Keratinocyte (primary cell): ENCODE results near the gene RHEB. TPM values are rescaled to one million over a fixed set of nuclear protein-coding genes. Genes with fewer than 3 reads are reported as not detected.

Experiments
- DNase-seq: peaks from one replicate; pipeline ENCODE4 v3.0.0-alpha.2; 2011; ENCODE audit warnings: low read depth, missing footprints, low spot score
- FAIRE-seq: peaks from 2 replicates; lab custom pipeline; 2011; peaks lifted over from hg19 to GRCh38; lab: Jason Lieb, UNC
- H2AFZ ChIP-seq: 2 replicates; pipeline ENCODE4 v1.6.0; 2012; ENCODE audit warnings: low read length, control low read depth, inconsistent platforms; ENCODE audit not compliant: control insufficient read depth
- H3K27ac ChIP-seq: 2 replicates; pipeline ENCODE4 v1.5.1; 2011; ENCODE audit warnings: low read length; ENCODE audit not compliant: control insufficient read depth, insufficient read depth
- H3K27me3 ChIP-seq: 3 replicates; pipeline ENCODE4 v1.6.0; 2011; ENCODE audit warnings: low read length; ENCODE audit not compliant: control insufficient read depth, insufficient read depth; ENCODE audit errors: extremely low read depth
- H3K36me3 ChIP-seq, 2 experiments: 2 replicates in 1 of 2; 3 replicates in 1 of 2; pipeline ENCODE4 v1.5.1; 2011; ENCODE audit warnings: low read length in 2 of 2, mild to moderate bottlenecking in 1 of 2; ENCODE audit not compliant: control insufficient read depth in 2 of 2, insufficient read depth in 2 of 2; ENCODE audit errors: extremely low read depth in 1 of 2
- H3K4me1 ChIP-seq: 3 replicates; pipeline ENCODE4 v1.5.1; 2011; ENCODE audit warnings: low read length; ENCODE audit not compliant: control insufficient read depth, insufficient read depth; ENCODE audit errors: extremely low read depth
- H3K4me2 ChIP-seq: 3 replicates; pipeline ENCODE4 v1.6.0; 2011; ENCODE audit warnings: low read depth, low read length; ENCODE audit not compliant: control insufficient read depth, insufficient read depth; ENCODE audit errors: extremely low read depth
- H3K4me3 ChIP-seq, 3 experiments: fragments of 200-600 bp in 1 of 3; sonication (generic) in 1 of 3; 2 replicates in 2 of 3; 3 replicates in 1 of 3; pipeline ENCODE4 v1.5.1; 2011 to 2016; ENCODE audit warnings: low read length in 3 of 3, mild to moderate bottlenecking in 3 of 3, control low read depth in 2 of 3, inconsistent platforms in 1 of 3, low read depth in 1 of 3, mixed read lengths in 1 of 3, mixed run types in 1 of 3, moderate library complexity in 1 of 3; ENCODE audit not compliant: control insufficient read depth in 2 of 3, insufficient read depth in 2 of 3; ENCODE audit errors: extremely low read depth in 1 of 3
- H3K79me2 ChIP-seq: 2 replicates; pipeline ENCODE4 v1.6.0; 2012; ENCODE audit warnings: low read length; ENCODE audit not compliant: control insufficient read depth, insufficient read depth
- H3K9ac ChIP-seq: 3 replicates; pipeline ENCODE4 v1.6.0; 2011; ENCODE audit warnings: low read length; ENCODE audit not compliant: control insufficient read depth, insufficient read depth; ENCODE audit errors: extremely low read depth
- H3K9me1 ChIP-seq: 3 replicates; pipeline ENCODE4 v1.6.0; 2011; ENCODE audit warnings: low read length; ENCODE audit not compliant: control insufficient read depth, insufficient read depth; ENCODE audit errors: extremely low read depth
- H3K9me3 ChIP-seq: 2 replicates; pipeline ENCODE4 v1.5.1; 2012; ENCODE audit warnings: low read depth, low read length; ENCODE audit not compliant: control insufficient read depth
- H4K20me1 ChIP-seq: 3 replicates; pipeline ENCODE4 v1.6.0; 2011; ENCODE audit warnings: low read length; ENCODE audit not compliant: control insufficient read depth, insufficient read depth; ENCODE audit errors: extremely low read depth
- CTCF ChIP-seq, 3 experiments: IDR thresholded peaks in 1 of 3; conservative IDR thresholded peaks in 1 of 3; optimal IDR thresholded peaks in 1 of 3; 2 replicates in 2 of 3; 3 replicates in 1 of 3; pipeline versions ENCODE3 to v1.5.1; 2011; ENCODE audit warnings: low read length in 3 of 3, mild to moderate bottlenecking in 3 of 3, moderate library complexity in 2 of 3, control low read depth in 1 of 3, inconsistent platforms in 1 of 3; ENCODE audit not compliant: insufficient read depth in 2 of 3; ENCODE audit errors: extremely low read depth in 1 of 3
- EZH2 ChIP-seq: IDR thresholded peaks from one replicate; pipeline ENCODE4 v1.6.1; 2012; ENCODE audit warnings: inconsistent platforms, mild to moderate bottlenecking, low read length, moderate library complexity
- dilution Hi-C: fragments of 300-500 bp; cut with MboI; formaldehyde crosslinking; loops from one replicate; pipeline ENCODE4 v1.7.0; 2020; ENCODE audit warnings: low sequenced_read_pairs; ENCODE audit not compliant: extremely low pct_ligation_motif_present
- polyA plus RNA-seq, 5 experiments: library from polyadenylated mRNA; depleted of rRNA in 3 of 5; stranded (reverse) in 3 of 5; stranded (forward) in 1 of 5; unstranded in 1 of 5; fragments of >200 nt; gene quantifications; 1 replicate in 1 of 5; 2 replicates in 3 of 5; 3 replicates in 1 of 5; pipeline versions ENCODE4 v1.2.1 to v1.2.3, GENCODE V29; 2011 to 2012; ENCODE audit warnings: missing spikeins in 2 of 5, low read depth in 1 of 5, low replicate concordance in 1 of 5

The RHEB gene
- polyA plus RNA-seq, 1 donor (not counting 4 experiments of a cell fraction or from before 2014, with no cell fraction given): 138 TPM

- no peaks in the 10 kb centered on the region for H3K9me3 ChIP-seq
- no peaks in the 10 kb centered on the region for H3K9me1 ChIP-seq
- no peaks in the 10 kb centered on the region for H3K79me2 ChIP-seq
- no peaks in the 10 kb centered on the region for H4K20me1 ChIP-seq
- no peak overlapping the region for H2AFZ ChIP-seq
- no peak overlapping the region for H3K9ac ChIP-seq
- FAIRE-seq: no peak
- H3K27me3 ChIP-seq: no peaks in the 10 kb centered on the region
- dilution Hi-C loops: no loop called here
- H3K4me2 ChIP-seq: no peak overlapping the region
- peaks cover 4% of the 10 kb centered on the region for H3K4me1 ChIP-seq
- DNase-seq: no peak
- TF ChIP-seq CTCF (optimal IDR thresholded peaks at IDR 0.05 in 1 of 3, IDR thresholded peaks at IDR 0.05 in 1 of 3, conservative IDR thresholded peaks at IDR 0.05 in 1 of 3; ENCODE audit: extremely low read depth in 1 of 3, insufficient read depth in 2 of 3, low read length in 3 of 3) (no peak), EZH2 (no peak)
- H3K36me3 ChIP-seq: no peaks in the 10 kb centered on the region
- no peak overlapping the region for H3K27ac ChIP-seq
- H3K4me3 ChIP-seq: no peak overlapping the region
These were observed 22.2 kb upstream of the RHEB start for GRCh38 chr7:151541709-151542499.

GRCh38 chr7:151540146-151540545, 20.5 kb upstream of the RHEB start:
- Histone ChIP-seq H3K4me2 (no peak overlapping the region), H3K9me1 (no peaks in the 10 kb centered on the region), H3K79me2 (no peaks in the 10 kb centered on the region), H3K27ac (no peak overlapping the region), H3K36me3 (no peaks in the 10 kb centered on the region), H3K9ac (no peak overlapping the region), H4K20me1 (no peaks in the 10 kb centered on the region), H3K9me3 (no peaks in the 10 kb centered on the region), H2AFZ (no peak overlapping the region), H3K4me1 (peaks cover 4% of the 10 kb centered on the region), H3K4me3 (no peak overlapping the region), H3K27me3 (no peaks in the 10 kb centered on the region)
- dilution Hi-C loops: no loop called here
- TF ChIP-seq CTCF (optimal IDR thresholded peaks at IDR 0.05 in 1 of 3, IDR thresholded peaks at IDR 0.05 in 1 of 3, conservative IDR thresholded peaks at IDR 0.05 in 1 of 3; ENCODE audit: extremely low read depth in 1 of 3, insufficient read depth in 2 of 3, low read length in 3 of 3) (no peak), EZH2 (no peak)
- no peak for FAIRE-seq
- DNase-seq: no peak
